Epithelial cell of proximal tubule (primary cell): ENCODE results near the gene AGBL4. TPM values are rescaled to one million over a fixed set of nuclear protein-coding genes. Genes with fewer than 3 reads are reported as not detected.

Source experiments
- DNase-seq: peaks from one replicate; pipeline ENCODE4 v3.0.0-alpha.2; 2011; ENCODE audit warnings: low read depth
- H3K4me3 ChIP-seq: 2 replicates; pipeline ENCODE4 v1.5.1; 2011; ENCODE audit warnings: low read depth, mild to moderate bottlenecking, low read length
- CTCF ChIP-seq: conservative IDR thresholded peaks from 2 replicates; pipeline ENCODE4 v1.5.1; 2012; ENCODE audit warnings: low read depth, mild to moderate bottlenecking, low read length
- total RNA-seq: library from RNA; depleted of rRNA; stranded (reverse); fragments of >200 nt; gene quantifications from 2 replicates; pipeline ENCODE4 v1.2.3, GENCODE V29; 2015

The AGBL4 gene
- total RNA-seq, 1 donor from 2014 or later: not detected

GRCh38 chr1:48649880-48650279 is 1373.9 kb downstream of the AGBL4 start:
- no peak for DNase-seq
- H3K4me3 ChIP-seq: no peak overlapping the region
- TF ChIP-seq CTCF: no peak

- no peak for DNase-seq
- TF ChIP-seq CTCF: no peak
- no peak overlapping the region for H3K4me3 ChIP-seq
These were observed 1377.9 kb downstream of the AGBL4 start for GRCh38 chr1:48645883-48646282.

GRCh38 chr1:48644905-48645605 is 1378.7 kb downstream of the AGBL4 start:
- DNase-seq: no peak
- H3K4me3 ChIP-seq: no peak overlapping the region
- no peak for TF ChIP-seq CTCF

- no peak for DNase-seq
- H3K4me3 ChIP-seq: no peak overlapping the region
- TF ChIP-seq CTCF: no peak
These were observed 1379.4 kb downstream of the AGBL4 start for GRCh38 chr1:48644190-48644900.

GRCh38 chr1:48643193-48643592 is 1380.6 kb downstream of the AGBL4 start:
- no peak overlapping the region for H3K4me3 ChIP-seq
- no peak for TF ChIP-seq CTCF
- no peak for DNase-seq

- no peak overlapping the region for H3K4me3 ChIP-seq
- TF ChIP-seq CTCF: no peak
- DNase-seq: no peak
These were observed 1382.8 kb downstream of the AGBL4 start for GRCh38 chr1:48640836-48641492.

- no peak for TF ChIP-seq CTCF
- H3K4me3 ChIP-seq: no peak overlapping the region
- DNase-seq: no peak
These were observed 1393.9 kb downstream of the AGBL4 start for GRCh38 chr1:48629867-48630266.
